Panc1 (cell line): ENCODE measurements around the gene USB1.

ENCODE experiments used
- POLR2AphosphoS5 ChIP-seq: IDR thresholded peaks from 2 replicates; pipeline ENCODE4 v1.6.1; 2012; ENCODE audit warnings: mild to moderate bottlenecking, low read depth, low read length, moderate library complexity
- SIN3A ChIP-seq: IDR thresholded peaks from 2 replicates; pipeline ENCODE4 v1.6.1; 2012; ENCODE audit warnings: low read depth, mild to moderate bottlenecking, low read length, moderate library complexity, borderline replicate concordance; ENCODE audit not compliant: insufficient read depth
- TF ChIP-seq, protein P1 (sequence below): fragments of 450-650 bp; IDR thresholded peaks from 2 replicates; pipeline ENCODE4 v1.5.1; 2017; ENCODE audit warnings: mild to moderate bottlenecking
- TF ChIP-seq, protein P2 (sequence below), 2 experiments: IDR thresholded peaks; 2 replicates each; pipeline ENCODE4 v1.6.1; 2011 to 2012; ENCODE audit warnings: low read depth in 2 of 2, control low read depth in 1 of 2, low read length in 1 of 2, mild to moderate bottlenecking in 1 of 2, moderate library complexity in 1 of 2; ENCODE audit not compliant: insufficient read depth in 1 of 2

DNA sequence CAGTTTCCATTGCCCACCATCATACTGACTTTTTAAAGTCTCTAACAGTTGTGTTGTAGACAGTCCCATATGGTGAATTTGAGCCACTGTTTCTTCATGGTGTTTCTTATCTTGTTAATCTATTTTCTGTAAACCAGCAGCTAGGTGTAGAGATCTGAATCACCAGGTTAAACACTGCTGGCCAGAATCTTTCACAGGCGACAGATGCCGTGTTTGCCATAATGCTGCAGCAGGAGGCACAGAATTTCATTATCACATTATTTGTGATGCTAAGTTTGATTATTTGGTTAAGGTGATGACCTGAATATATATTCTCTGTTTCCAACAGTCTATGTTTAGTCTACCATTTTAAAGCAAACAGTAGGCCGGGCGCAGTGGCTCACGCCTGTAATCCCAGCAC lies 18.8 kb upstream of the USB1 start:
- TF ChIP-seq, protein P1, sequence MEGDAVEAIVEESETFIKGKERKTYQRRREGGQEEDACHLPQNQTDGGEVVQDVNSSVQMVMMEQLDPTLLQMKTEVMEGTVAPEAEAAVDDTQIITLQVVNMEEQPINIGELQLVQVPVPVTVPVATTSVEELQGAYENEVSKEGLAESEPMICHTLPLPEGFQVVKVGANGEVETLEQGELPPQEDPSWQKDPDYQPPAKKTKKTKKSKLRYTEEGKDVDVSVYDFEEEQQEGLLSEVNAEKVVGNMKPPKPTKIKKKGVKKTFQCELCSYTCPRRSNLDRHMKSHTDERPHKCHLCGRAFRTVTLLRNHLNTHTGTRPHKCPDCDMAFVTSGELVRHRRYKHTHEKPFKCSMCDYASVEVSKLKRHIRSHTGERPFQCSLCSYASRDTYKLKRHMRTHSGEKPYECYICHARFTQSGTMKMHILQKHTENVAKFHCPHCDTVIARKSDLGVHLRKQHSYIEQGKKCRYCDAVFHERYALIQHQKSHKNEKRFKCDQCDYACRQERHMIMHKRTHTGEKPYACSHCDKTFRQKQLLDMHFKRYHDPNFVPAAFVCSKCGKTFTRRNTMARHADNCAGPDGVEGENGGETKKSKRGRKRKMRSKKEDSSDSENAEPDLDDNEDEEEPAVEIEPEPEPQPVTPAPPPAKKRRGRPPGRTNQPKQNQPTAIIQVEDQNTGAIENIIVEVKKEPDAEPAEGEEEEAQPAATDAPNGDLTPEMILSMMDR = no peak
- no peak for TF ChIP-seq POLR2AphosphoS5
- TF ChIP-seq SIN3A = no peak
- TF ChIP-seq, protein P2, sequence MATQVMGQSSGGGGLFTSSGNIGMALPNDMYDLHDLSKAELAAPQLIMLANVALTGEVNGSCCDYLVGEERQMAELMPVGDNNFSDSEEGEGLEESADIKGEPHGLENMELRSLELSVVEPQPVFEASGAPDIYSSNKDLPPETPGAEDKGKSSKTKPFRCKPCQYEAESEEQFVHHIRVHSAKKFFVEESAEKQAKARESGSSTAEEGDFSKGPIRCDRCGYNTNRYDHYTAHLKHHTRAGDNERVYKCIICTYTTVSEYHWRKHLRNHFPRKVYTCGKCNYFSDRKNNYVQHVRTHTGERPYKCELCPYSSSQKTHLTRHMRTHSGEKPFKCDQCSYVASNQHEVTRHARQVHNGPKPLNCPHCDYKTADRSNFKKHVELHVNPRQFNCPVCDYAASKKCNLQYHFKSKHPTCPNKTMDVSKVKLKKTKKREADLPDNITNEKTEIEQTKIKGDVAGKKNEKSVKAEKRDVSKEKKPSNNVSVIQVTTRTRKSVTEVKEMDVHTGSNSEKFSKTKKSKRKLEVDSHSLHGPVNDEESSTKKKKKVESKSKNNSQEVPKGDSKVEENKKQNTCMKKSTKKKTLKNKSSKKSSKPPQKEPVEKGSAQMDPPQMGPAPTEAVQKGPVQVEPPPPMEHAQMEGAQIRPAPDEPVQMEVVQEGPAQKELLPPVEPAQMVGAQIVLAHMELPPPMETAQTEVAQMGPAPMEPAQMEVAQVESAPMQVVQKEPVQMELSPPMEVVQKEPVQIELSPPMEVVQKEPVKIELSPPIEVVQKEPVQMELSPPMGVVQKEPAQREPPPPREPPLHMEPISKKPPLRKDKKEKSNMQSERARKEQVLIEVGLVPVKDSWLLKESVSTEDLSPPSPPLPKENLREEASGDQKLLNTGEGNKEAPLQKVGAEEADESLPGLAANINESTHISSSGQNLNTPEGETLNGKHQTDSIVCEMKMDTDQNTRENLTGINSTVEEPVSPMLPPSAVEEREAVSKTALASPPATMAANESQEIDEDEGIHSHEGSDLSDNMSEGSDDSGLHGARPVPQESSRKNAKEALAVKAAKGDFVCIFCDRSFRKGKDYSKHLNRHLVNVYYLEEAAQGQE (IDR thresholded peaks at IDR 0.05; ENCODE audit: insufficient read depth in 1 of 2, low read depth in 2 of 2, low read length in 1 of 2) = no peak
